Nephron (organoid): ENCODE measurements around the gene PTPA.
A peak's percentile ranks its signal among the peaks of the same experiment; 100 is the strongest.

Experiments used
- H3K27ac Mint-ChIP-seq, 3 experiments: 2 replicates each; pipeline ENCODE4 v1.8.0; 2020; ENCODE audit warnings: mixed read lengths in 3 of 3, mild to moderate bottlenecking in 2 of 3, moderate library complexity in 1 of 3
- H3K27me3 Mint-ChIP-seq: 2 replicates; pipeline ENCODE4 v1.8.0; 2021; ENCODE audit warnings: low read depth, mild to moderate bottlenecking, moderate library complexity, mixed read lengths
- H3K36me3 Mint-ChIP-seq: 2 replicates; pipeline ENCODE4 v1.8.0; 2020; ENCODE audit warnings: low read depth, mixed read lengths
- H3K4me1 Mint-ChIP-seq: 2 replicates; pipeline ENCODE4 v1.8.0; 2020; ENCODE audit warnings: mixed read lengths
- H3K4me3 Mint-ChIP-seq, 3 experiments: 2 replicates each; pipeline ENCODE4 v1.8.0; 2020; ENCODE audit warnings: mild to moderate bottlenecking in 3 of 3, mixed read lengths in 3 of 3, moderate library complexity in 2 of 3
- H3K9me3 Mint-ChIP-seq: 2 replicates; pipeline ENCODE4 v1.8.0; 2020; ENCODE audit warnings: mixed read lengths
- CTCF ChIP-seq, 3 experiments: fragments of 200-600 bp; sonication (generic); IDR thresholded peaks; one replicate each; pipeline ENCODE4 v1.5.0; 2021; ENCODE audit warnings: antibody characterized with exemption in 3 of 3; ENCODE audit not compliant: unreplicated experiment in 3 of 3

Gene PTPA

GRCh38 chr9:129110740-129111527 is at the start of gene PTPA, which contains the start of gene CRAT:
Gene PTPA, plus strand, starts transcription at chr9:129111415. Its CDS starts 186 bp downstream, at chr9:129111601.
Gene CRAT, minus strand, starts transcription at chr9:129110793. Its CDS starts 284 bp downstream, at chr9:129110509.
- H3K36me3 Mint-ChIP-seq, result no peaks in the 10 kb centered on the region
- H3K4me1 Mint-ChIP-seq, result peaks cover 28% of the 10 kb centered on the region
- no peak for TF ChIP-seq CTCF (IDR thresholded peaks at IDR 0.05; ENCODE audit: unreplicated experiment in 3 of 3)
- H3K27me3 Mint-ChIP-seq, result no peaks in the 10 kb centered on the region
- peak within 1 kb of the TSS; percentile 87 to 99 (median 96) for H3K27ac Mint-ChIP-seq
- no peaks in the 10 kb centered on the region for H3K9me3 Mint-ChIP-seq
- H3K4me3 Mint-ChIP-seq, result peak within 1 kb of the TSS; percentile 96 to 98 (median 98)

GRCh38 chr9:129063061-129063460 is 48.2 kb upstream of the PTPA start:
- no peak overlapping the region for H3K27ac Mint-ChIP-seq

DNA sequence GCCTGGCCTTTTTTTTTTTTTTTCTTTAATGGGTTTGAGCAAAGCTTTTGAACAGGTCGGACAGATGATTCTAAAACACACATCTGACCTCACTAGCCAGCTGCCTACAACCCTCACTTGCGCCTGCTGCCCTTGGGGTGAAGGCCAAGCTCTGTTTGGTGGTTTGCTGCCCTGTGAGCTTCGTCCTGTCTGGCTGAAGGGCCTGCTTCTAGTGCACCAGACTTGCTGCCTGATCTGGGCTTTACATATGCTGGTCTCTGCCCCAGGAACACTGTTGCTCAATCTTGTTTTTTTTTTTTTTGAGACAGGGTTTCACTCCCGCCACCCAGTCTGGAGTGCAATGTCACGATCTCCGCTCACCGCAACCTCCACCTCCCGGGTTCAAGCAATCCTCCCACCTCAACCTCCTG is 46.7 kb upstream of the PTPA start:
- Mint-ChIP-seq H3K4me1 (no peaks in the 10 kb centered on the region), H3K27ac (no peak overlapping the region), H3K27me3 (no peaks in the 10 kb centered on the region), H3K36me3 (peaks cover 19% of the 10 kb centered on the region), H3K4me3 (no peak overlapping the region), H3K9me3 (no peaks in the 10 kb centered on the region)
- no peak for TF ChIP-seq CTCF (IDR thresholded peaks at IDR 0.05; ENCODE audit: unreplicated experiment in 3 of 3)

More at GRCh38 chr9:129063061-129063460, 48.2 kb upstream of the PTPA start:
- Mint-ChIP-seq H3K4me3 (no peak overlapping the region), H3K4me1 (no peaks in the 10 kb centered on the region), H3K36me3 (peaks cover 18% of the 10 kb centered on the region), H3K27me3 (no peaks in the 10 kb centered on the region), H3K9me3 (no peaks in the 10 kb centered on the region)
- TF ChIP-seq CTCF (IDR thresholded peaks at IDR 0.05; ENCODE audit: unreplicated experiment in 3 of 3), result no peak

GRCh38 chr9:129068110-129068509 is 43.1 kb upstream of the PTPA start:
- Mint-ChIP-seq H3K9me3 (no peaks in the 10 kb centered on the region), H3K4me1 (no peaks in the 10 kb centered on the region), H3K27ac (no peak overlapping the region), H3K36me3 (peaks cover 16% of the 10 kb centered on the region), H3K4me3 (no peak overlapping the region), H3K27me3 (no peaks in the 10 kb centered on the region)
- TF ChIP-seq CTCF (IDR thresholded peaks at IDR 0.05; ENCODE audit: unreplicated experiment in 3 of 3), result no peak

DNA sequence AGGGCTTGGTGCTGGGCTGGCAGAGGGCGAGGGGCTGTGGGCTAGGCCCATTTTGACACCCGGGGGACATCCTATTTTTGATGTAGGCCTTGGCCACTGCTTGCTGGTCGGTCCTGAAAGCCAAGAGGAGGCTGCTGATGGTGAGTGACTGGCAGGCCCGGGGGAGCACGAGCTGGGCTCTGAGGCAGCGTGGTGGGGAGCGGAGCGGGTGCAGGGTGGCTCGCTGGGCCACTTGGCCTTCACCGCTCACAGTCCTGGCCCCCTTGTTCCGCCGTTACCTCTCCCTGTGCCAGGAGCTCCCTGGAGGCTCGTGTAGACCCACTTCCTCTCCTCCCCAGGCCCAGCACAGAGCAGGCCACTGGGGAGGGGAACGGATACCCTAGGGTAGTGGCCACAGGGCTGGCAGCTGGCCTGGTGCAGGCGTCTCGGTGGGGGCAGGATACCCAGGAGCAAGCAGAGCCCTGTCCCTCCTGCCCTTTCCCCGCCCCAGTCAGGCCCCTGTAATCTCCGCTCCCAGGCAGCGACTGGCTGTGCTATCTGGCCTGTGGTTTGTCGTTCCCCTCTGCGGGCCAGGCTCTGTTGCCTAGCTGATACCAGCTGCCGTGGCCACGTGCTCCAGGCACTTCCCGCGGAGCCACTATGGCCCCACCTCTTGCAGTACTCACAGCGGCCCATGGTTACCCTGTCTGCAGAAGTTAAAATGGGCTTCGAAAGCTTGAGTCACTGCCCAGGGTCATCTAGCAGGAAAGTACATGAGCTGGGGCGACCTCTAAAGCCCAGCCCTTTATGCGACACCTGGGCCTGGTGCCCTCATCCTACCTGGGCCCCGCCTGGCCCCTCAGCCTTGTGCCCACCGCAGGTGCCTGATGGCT is 42.0 kb upstream of the PTPA start:
- Mint-ChIP-seq H3K27ac (no peak overlapping the region), H3K4me3 (no peak overlapping the region)
- no peak for TF ChIP-seq CTCF (IDR thresholded peaks at IDR 0.05; ENCODE audit: unreplicated experiment in 3 of 3)

More for the DNA sequence above, 42.0 kb upstream of the PTPA start:
- Mint-ChIP-seq H3K36me3 (peaks cover 11% of the 10 kb centered on the region), H3K27me3 (no peaks in the 10 kb centered on the region), H3K4me1 (no peaks in the 10 kb centered on the region), H3K9me3 (no peaks in the 10 kb centered on the region)
